Keratinocyte (primary cell): ENCODE results near the gene BMP7.

Experiments used
- CTCF ChIP-seq, 3 experiments: IDR thresholded peaks in 1 of 3; conservative IDR thresholded peaks in 1 of 3; optimal IDR thresholded peaks in 1 of 3; 2 replicates in 2 of 3; 3 replicates in 1 of 3; pipeline versions ENCODE3 to v1.5.1; 2011; ENCODE audit warnings: low read length in 3 of 3, mild to moderate bottlenecking in 3 of 3, moderate library complexity in 2 of 3, control low read depth in 1 of 3, inconsistent platforms in 1 of 3; ENCODE audit not compliant: insufficient read depth in 2 of 3; ENCODE audit errors: extremely low read depth in 1 of 3
- EZH2 ChIP-seq: IDR thresholded peaks from one replicate; pipeline ENCODE4 v1.6.1; 2012; ENCODE audit warnings: inconsistent platforms, mild to moderate bottlenecking, low read length, moderate library complexity

- TF ChIP-seq CTCF (optimal IDR thresholded peaks at IDR 0.05 in 1 of 3, IDR thresholded peaks at IDR 0.05 in 1 of 3, conservative IDR thresholded peaks at IDR 0.05 in 1 of 3; ENCODE audit: extremely low read depth in 1 of 3, insufficient read depth in 2 of 3, low read length in 3 of 3) (no peak), EZH2 (no peak)
These were observed 106.4 kb downstream of the BMP7 start for GRCh38 chr20:57159945-57160610.
